ENCODE results near the gene TAOK1.

GRCh38 chr17:29561554-29562517, 171.7 kb downstream of the TAOK1 start:
- no peak for TF ChIP-seq CTCF (IDR thresholded peaks at IDR 0.05; ENCODE audit: insufficient read depth, low read depth, low read length)
- TF ChIP-seq EZH2 (IDR thresholded peaks at IDR 0.05; ENCODE audit: insufficient read depth, low read length), result no peak

Data from astrocyte (in vitro differentiated cells and primary cell).